Stimulated activated naive B cell treated with anti-CD40 and anti-IgM and Interleukin-4, amounts not matched to agents 10 μg/mL and 1 μg/mL and 100 μg/mL, for 72 hours (primary cell): ENCODE data around the gene CBY1.

ENCODE experiments used
- ATAC-seq, 2 donors: fragments of 150-1000 bp; cut with Tn5 transposase; replicated peaks; 2 replicates each; pipeline ENCODE4 v1.10.0; 2021; ENCODE audit warnings: moderate library complexity in 1 of 2
- DNase-seq: peaks from one replicate; pipeline ENCODE4 v3.0.0; 2021
- H3K27ac Mint-ChIP-seq: one replicate; pipeline ENCODE4 v1.8.0; 2022; ENCODE audit warnings: mild to moderate bottlenecking, mixed read lengths
- H3K27me3 Mint-ChIP-seq, 2 donors: one replicate each; pipeline ENCODE4 v1.8.0; 2022; ENCODE audit warnings: mixed read lengths in 2 of 2
- H3K36me3 Mint-ChIP-seq, 2 donors: one replicate each; pipeline ENCODE4 v1.8.0; 2022; ENCODE audit warnings: mixed read lengths in 2 of 2, mild to moderate bottlenecking in 1 of 2
- H3K4me1 Mint-ChIP-seq, 2 donors: one replicate each; pipeline ENCODE4 v1.8.0; 2022; ENCODE audit warnings: mixed read lengths in 2 of 2, mild to moderate bottlenecking in 1 of 2
- H3K4me3 Mint-ChIP-seq, 2 donors: one replicate each; pipeline ENCODE4 v1.8.0; 2022; ENCODE audit warnings: mild to moderate bottlenecking in 2 of 2, mixed read lengths in 2 of 2, moderate library complexity in 1 of 2
- H3K9me3 Mint-ChIP-seq, 2 donors: one replicate each; pipeline ENCODE4 v1.8.0; 2022; ENCODE audit warnings: mixed read lengths in 2 of 2, mild to moderate bottlenecking in 1 of 2

CBY1 gene

DNA sequence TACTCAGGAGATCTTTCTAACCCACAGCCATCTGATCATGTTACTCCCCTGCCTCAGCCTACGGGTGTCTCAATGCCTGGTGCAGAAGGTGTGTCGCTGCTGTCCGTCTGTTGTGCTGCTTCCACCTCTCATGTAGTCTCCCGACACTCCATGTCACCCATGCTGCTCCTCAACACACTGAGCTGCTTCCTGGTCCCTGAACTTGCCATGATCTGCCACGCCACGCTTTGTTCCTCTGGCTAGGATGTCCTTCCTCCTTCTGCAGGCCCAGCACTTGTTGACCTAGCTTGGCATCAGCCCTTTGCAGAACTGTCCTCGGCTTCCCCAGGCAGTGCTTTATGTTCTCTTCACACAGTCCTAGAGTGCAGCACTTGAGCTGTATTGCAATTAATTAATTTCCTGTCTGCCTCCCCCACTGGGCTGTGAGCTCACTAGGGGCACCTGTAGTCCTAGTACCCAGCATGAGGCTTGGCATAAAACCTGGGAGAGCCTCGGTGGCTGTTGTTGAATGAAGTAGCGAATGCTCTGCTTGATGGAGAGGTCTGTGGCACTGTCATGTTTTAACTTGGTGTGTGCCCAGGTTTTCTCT lies 58.8 kb downstream of the CBY1 start:
- H3K36me3 Mint-ChIP-seq: peaks cover 18 to 63% of the 10 kb centered on the region in 2 donors
- no peak for ATAC-seq
- H3K4me3 Mint-ChIP-seq: no peak overlapping the region
- H3K27me3 Mint-ChIP-seq: no peaks in the 10 kb centered on the region
- no peak for DNase-seq
- peak overlapping the region; percentile 65 for H3K27ac Mint-ChIP-seq
- H3K4me1 Mint-ChIP-seq: peaks cover 35 to 49% of the 10 kb centered on the region in 2 donors
- no peaks in the 10 kb centered on the region for H3K9me3 Mint-ChIP-seq

DNA sequence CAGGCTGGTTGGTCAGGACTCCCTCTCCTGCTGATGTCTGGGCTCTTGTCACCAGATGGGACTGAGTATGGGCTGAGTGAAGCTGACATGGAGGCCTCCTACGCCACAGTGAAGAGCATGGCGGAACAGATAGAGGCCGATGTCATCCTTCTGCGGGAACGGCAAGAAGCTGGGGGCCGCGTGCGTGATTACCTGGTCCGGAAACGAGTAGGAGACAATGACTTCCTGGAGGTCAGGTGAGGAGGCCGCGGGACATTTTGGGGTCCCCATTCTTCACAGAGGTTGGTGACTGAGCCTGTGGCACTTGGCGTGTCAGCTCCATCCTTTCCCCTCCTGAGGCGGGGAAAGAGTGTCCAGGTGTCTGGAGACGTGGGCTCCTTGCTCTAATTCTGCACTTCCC lies 59.4 kb downstream of the CBY1 start:
- Mint-ChIP-seq H3K27ac (no peak overlapping the region), H3K4me1 (peaks cover 30 to 46% of the 10 kb centered on the region in 2 donors), H3K27me3 (no peaks in the 10 kb centered on the region), H3K36me3 (peaks cover 18 to 60% of the 10 kb centered on the region in 2 donors), H3K4me3 (no peak overlapping the region), H3K9me3 (no peaks in the 10 kb centered on the region)
- ATAC-seq (no peak), DNase-seq (no peak)

DNA sequence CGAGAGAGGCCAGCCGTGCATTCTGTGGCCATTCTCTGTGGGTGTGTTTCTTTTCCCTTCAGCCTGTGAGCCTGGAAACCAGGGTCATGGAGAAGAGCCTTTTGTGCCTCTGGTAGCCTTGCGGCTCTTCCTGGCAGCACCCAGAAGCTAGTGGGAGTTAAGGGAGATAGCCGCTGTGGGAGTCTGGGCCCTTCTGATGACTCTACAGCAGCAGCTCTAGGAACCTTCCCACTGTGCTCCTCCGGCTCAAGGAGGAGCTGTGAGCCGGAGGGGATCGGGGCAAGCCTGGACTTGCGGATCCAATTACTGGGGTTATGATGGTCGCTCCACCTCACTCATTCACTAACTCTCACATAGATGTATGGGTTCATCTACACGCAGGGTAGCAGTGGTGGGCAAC lies 59.8 kb downstream of the CBY1 start:
- no peak overlapping the region for H3K4me3 Mint-ChIP-seq
- H3K4me1 Mint-ChIP-seq: peaks cover 28 to 42% of the 10 kb centered on the region in 2 donors
- H3K9me3 Mint-ChIP-seq: no peaks in the 10 kb centered on the region
- DNase-seq: no peak
- no peak overlapping the region for H3K27ac Mint-ChIP-seq
- no peak for ATAC-seq
- H3K36me3 Mint-ChIP-seq: peaks cover 18 to 59% of the 10 kb centered on the region in 2 donors
- no peaks in the 10 kb centered on the region for H3K27me3 Mint-ChIP-seq

DNA sequence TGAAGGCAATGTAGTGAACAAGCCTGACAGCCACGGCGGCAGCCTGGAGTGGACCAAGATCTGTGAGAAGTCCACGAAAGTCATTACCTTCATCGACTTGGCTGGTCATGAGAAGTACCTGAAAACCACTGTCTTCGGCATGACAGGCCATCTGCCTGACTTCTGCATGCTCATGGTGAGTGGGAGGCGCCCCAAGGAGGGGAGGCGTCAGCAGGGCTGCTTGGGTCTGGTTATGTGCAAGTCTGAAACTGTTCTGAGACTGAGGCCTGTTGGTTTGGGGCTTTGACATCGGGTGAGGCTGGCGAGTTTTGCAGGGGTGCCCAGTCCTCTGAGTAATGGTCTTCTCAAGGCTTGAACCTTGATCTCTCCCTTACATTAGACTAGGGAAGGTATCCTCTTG lies 60.4 kb downstream of the CBY1 start:
- peaks cover 23 to 63% of the 10 kb centered on the region in 2 donors for H3K36me3 Mint-ChIP-seq
- H3K9me3 Mint-ChIP-seq: no peaks in the 10 kb centered on the region
- H3K4me1 Mint-ChIP-seq: peaks cover 28 to 38% of the 10 kb centered on the region in 2 donors
- H3K27ac Mint-ChIP-seq: peak overlapping the region; percentile 82
- DNase-seq (no peak), ATAC-seq (no peak)
- no peaks in the 10 kb centered on the region for H3K27me3 Mint-ChIP-seq
- no peak overlapping the region for H3K4me3 Mint-ChIP-seq

DNA sequence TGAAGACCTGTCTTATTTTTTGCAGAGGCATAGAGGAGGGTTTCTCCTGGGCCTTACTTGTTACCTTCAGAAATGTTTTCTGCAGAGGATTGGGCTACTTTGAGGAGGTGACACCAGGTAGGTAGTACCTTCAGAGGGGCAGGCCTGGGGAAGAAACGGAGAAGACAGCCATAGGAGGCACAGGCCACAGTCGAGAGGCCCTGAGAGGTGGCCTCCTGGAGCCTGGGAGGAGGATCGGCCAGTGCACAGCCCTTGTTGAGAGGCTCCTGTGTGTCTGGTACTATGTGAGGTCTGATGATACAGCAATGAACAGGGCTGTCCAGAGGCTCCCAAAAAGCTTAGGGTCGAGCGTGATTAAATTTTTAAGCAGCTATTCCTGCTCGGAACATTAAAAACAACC lies 60.8 kb downstream of the CBY1 start:
- DNase-seq: no peak
- Mint-ChIP-seq H3K27ac (no peak overlapping the region), H3K36me3 (peaks cover 23 to 59% of the 10 kb centered on the region in 2 donors), H3K9me3 (no peaks in the 10 kb centered on the region), H3K4me3 (no peak overlapping the region), H3K4me1 (peaks cover 24 to 34% of the 10 kb centered on the region in 2 donors), H3K27me3 (no peaks in the 10 kb centered on the region)
- ATAC-seq: no peak

DNA sequence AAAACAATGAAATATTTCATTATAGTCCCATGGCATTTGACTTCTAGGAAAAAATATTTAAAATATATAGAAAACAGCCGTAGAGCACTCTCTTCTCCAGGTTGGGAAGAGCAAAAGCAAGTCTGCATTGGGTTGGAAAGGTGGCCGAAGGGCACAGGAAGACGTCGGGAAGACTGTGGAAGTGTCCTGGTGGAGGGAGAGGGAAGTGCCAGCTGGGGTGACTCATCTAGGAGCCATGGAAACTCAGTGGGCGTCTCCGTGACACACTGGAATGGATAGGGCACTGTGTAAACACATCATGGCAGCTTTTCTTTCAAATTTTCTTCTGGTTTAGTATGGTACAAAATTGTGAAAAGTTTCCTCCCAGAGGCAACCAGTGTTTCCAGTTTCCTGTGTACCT lies 62.0 kb downstream of the CBY1 start:
- Mint-ChIP-seq H3K4me1 (peaks cover 16 to 24% of the 10 kb centered on the region in 2 donors), H3K4me3 (no peak overlapping the region), H3K27ac (no peak overlapping the region), H3K9me3 (no peaks in the 10 kb centered on the region), H3K36me3 (peaks cover 27 to 57% of the 10 kb centered on the region in 2 donors), H3K27me3 (no peaks in the 10 kb centered on the region)
- ATAC-seq (no peak), DNase-seq (no peak)

DNA sequence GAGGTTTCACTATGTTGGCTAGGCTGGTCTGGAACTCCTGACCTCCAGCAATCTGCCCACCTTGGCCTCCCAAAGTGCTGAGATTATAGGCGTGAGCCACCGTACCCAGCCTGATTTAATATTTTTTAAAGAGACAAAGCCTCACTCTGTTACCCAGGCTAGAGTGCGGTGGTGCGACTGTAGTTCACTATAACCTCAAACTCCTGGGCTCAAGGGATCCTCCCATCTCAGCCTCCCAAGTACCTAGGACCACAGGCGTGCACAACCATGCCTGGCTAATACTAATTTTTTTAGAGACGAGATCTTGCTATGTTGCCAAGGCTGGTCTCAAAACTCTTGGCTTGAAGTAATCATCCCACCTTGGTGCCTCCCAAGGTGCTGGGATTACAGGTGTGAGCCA lies 62.8 kb downstream of the CBY1 start:
- ATAC-seq (no peak), DNase-seq (no peak)
- Mint-ChIP-seq H3K27ac (no peak overlapping the region), H3K4me3 (no peak overlapping the region), H3K36me3 (peaks cover 27 to 59% of the 10 kb centered on the region in 2 donors), H3K9me3 (no peaks in the 10 kb centered on the region), H3K27me3 (no peaks in the 10 kb centered on the region), H3K4me1 (peaks cover 12 to 17% of the 10 kb centered on the region in 2 donors)

DNA sequence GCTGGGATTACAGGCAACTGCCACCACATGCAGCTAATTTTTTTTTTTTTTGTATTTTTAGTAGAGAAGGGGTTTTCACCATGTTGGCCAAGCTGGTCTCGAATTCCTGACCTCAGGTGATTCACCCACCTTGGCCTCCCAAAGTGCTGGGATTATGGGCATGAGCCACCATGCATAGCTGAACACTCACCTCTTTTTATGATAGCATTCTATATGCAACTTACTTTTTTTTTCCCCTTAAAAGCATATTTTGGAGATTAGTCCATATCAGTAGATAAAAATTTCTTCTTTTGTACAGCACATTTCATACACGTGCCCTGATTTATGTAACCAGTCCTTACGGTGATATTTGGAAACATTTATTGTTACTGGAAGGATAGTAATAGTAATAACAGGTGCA lies 63.9 kb downstream of the CBY1 start:
- H3K9me3 Mint-ChIP-seq: no peaks in the 10 kb centered on the region
- no peaks in the 10 kb centered on the region for H3K27me3 Mint-ChIP-seq
- DNase-seq (no peak), ATAC-seq (no peak)
- no peak overlapping the region for H3K4me3 Mint-ChIP-seq
- no peak overlapping the region for H3K27ac Mint-ChIP-seq
- H3K4me1 Mint-ChIP-seq: peaks cover 4 to 14% of the 10 kb centered on the region in 2 donors
- H3K36me3 Mint-ChIP-seq: peaks cover 33 to 60% of the 10 kb centered on the region in 2 donors

DNA sequence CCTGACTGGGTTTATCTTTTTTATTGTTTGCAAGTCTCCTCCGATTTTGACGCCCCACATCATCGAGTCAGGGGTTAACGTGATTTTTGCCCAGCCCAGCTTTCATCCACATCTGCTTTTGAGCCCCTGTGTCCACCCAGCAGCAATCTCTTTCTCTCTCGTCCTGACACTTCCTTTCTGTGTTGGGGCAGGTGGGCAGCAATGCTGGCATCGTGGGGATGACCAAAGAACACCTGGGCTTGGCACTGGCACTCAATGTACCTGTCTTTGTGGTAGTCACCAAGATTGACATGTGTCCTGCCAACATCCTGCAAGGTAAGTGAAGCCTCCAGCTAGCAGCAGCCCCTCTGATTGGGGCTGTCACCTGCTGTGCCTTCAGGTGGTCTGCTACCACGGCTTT lies 65.1 kb downstream of the CBY1 start:
- peaks cover 33 to 60% of the 10 kb centered on the region in 2 donors for H3K36me3 Mint-ChIP-seq
- ATAC-seq (no peak), DNase-seq (no peak)
- H3K27me3 Mint-ChIP-seq: no peaks in the 10 kb centered on the region
- no peaks in the 10 kb centered on the region for H3K9me3 Mint-ChIP-seq
- no peak overlapping the region for H3K27ac Mint-ChIP-seq
- no peak overlapping the region for H3K4me3 Mint-ChIP-seq
- peaks cover 4 to 12% of the 10 kb centered on the region in 2 donors for H3K4me1 Mint-ChIP-seq
